ENCODE data around the gene DNAJC15.
"Not testable (repeated sequence)": the region's sequence is repeated elsewhere in the genome, so short reads cannot be mapped to it uniquely, and the experiment has no call there.

DNA sequence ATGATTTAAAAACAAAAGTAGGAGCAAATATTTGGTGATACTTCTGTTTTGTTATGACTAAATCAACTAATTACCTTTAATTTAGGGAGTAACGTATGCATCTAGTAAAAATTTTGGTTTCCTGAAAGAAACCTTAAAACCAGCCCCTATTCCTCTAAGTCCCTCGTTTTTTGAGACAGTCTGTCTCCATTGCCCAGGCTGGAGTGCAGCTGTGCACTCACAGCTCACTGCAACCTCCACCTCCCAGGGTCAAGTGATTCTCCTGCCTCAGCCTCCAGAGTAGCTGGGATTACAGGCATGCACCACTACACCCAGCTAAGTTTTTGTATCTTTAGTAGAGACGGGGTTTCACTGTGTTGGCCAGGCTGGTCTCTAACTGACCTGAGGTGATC lies 52.1 kb downstream of the DNAJC15 start:
- TF ChIP-seq, protein P1, sequence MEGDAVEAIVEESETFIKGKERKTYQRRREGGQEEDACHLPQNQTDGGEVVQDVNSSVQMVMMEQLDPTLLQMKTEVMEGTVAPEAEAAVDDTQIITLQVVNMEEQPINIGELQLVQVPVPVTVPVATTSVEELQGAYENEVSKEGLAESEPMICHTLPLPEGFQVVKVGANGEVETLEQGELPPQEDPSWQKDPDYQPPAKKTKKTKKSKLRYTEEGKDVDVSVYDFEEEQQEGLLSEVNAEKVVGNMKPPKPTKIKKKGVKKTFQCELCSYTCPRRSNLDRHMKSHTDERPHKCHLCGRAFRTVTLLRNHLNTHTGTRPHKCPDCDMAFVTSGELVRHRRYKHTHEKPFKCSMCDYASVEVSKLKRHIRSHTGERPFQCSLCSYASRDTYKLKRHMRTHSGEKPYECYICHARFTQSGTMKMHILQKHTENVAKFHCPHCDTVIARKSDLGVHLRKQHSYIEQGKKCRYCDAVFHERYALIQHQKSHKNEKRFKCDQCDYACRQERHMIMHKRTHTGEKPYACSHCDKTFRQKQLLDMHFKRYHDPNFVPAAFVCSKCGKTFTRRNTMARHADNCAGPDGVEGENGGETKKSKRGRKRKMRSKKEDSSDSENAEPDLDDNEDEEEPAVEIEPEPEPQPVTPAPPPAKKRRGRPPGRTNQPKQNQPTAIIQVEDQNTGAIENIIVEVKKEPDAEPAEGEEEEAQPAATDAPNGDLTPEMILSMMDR (tag by site-specific recombination; IDR thresholded peaks at IDR 0.05): not testable (repeated sequence)
- TF ChIP-seq ZNF223, ZNF416 (tag by site-specific recombination; IDR thresholded peaks at IDR 0.05): not testable (repeated sequence)

All from HEK293 (cell line).